A673 (cell line): ENCODE results near the gene MAP3K19. TPM values are rescaled to one million over a fixed set of nuclear protein-coding genes. Genes with fewer than 3 reads are reported as not detected.

Experiments used
- BruUV-seq: library from RNA; stranded (reverse); fragments of 400-500 nt; replicated peaks from 2 replicates; lab custom pipeline; 2021; lab: Mats Ljungman, UMichigan
- CTCF ChIA-PET: fragments of 300-600 bp; sonication (Branson Sonifier 250); formaldehyde crosslinking; loops from one replicate; lab custom pipeline; 2022; ENCODE audit warnings: antibody characterized with exemption; lab: Charles Lee
- POLR2A ChIA-PET: fragments of 300-600 bp; sonication (Branson Sonifier 250); formaldehyde crosslinking; loops from one replicate; lab custom pipeline; 2022; ENCODE audit warnings: antibody characterized with exemption; ENCODE audit not compliant: low non-redundant PET; lab: Charles Lee
- DNase-seq: peaks from one replicate; pipeline ENCODE4 v3.0.0-alpha.2; 2015; ENCODE audit warnings: low spot score
- H3K27ac ChIP-seq: fragments of 200-600 bp; sonication (generic); 2 replicates; pipeline ENCODE4 v1.5.1; 2016; ENCODE audit warnings: mixed run types, low read depth, mild to moderate bottlenecking, mixed read lengths, antibody characterized with exemption, low read length; ENCODE audit not compliant: poor library complexity, severe bottlenecking
- H3K27me3 ChIP-seq: fragments of 200-600 bp; sonication (generic); replicated peaks from 2 replicates; pipeline ENCODE4 v1.6.1; 2017; ENCODE audit warnings: mixed run types, low read depth, mild to moderate bottlenecking, mixed read lengths, antibody characterized with exemption, low read length; ENCODE audit not compliant: insufficient read depth, poor library complexity
- H3K36me3 ChIP-seq: fragments of 200-600 bp; sonication (generic); 2 replicates; pipeline ENCODE4 v1.6.1; 2016; ENCODE audit warnings: mixed run types, mild to moderate bottlenecking, mixed read lengths, antibody characterized with exemption, low read length; ENCODE audit not compliant: insufficient read depth, poor library complexity, severe bottlenecking
- H3K4me1 ChIP-seq: fragments of 200-600 bp; sonication (generic); 2 replicates; pipeline ENCODE4 v1.6.1; 2017; ENCODE audit warnings: mixed run types, mild to moderate bottlenecking, mixed read lengths, antibody characterized with exemption, low read length; ENCODE audit not compliant: insufficient read depth, poor library complexity, severe bottlenecking
- H3K4me3 ChIP-seq: fragments of 200-600 bp; sonication (generic); 2 replicates; pipeline ENCODE4 v1.5.1; 2016; ENCODE audit warnings: low read depth, mixed run types, mild to moderate bottlenecking, mixed read lengths, low read length; ENCODE audit not compliant: poor library complexity, severe bottlenecking
- H3K9me3 ChIP-seq: fragments of 200-600 bp; sonication (generic); 2 replicates; pipeline ENCODE4 v1.6.1; 2016; ENCODE audit warnings: mixed run types, low read depth, mild to moderate bottlenecking, mixed read lengths, antibody characterized with exemption, low read length; ENCODE audit not compliant: poor library complexity, severe bottlenecking
- EZH2 ChIP-seq: fragments of 200-600 bp; sonication (generic); IDR thresholded peaks from 2 replicates; pipeline ENCODE4 v1.6.1; 2017; ENCODE audit warnings: borderline replicate concordance, low read depth, mild to moderate bottlenecking, mixed read lengths, antibody characterized with exemption, low read length; ENCODE audit not compliant: poor library complexity, severe bottlenecking
- intact Hi-C: fragments of 100-400 bp; cut with micrococcal nuclease; formaldehyde crosslinking; loops from one replicate; pipeline ENCODE4 v1.10.0; 2022; ENCODE audit not compliant: unreplicated experiment
- total RNA-seq: library from RNA; stranded (reverse); gene quantifications from 2 replicates; pipeline ENCODE4 v1.2.3, GENCODE V29; 2021
- TF ChIP-seq, protein P1 (sequence below): fragments of 300-800, 200-600 bp; sonication (generic); conservative IDR thresholded peaks from 2 replicates; pipeline ENCODE4 v1.5.1; 2017; ENCODE audit warnings: low read depth, mild to moderate bottlenecking, antibody characterized with exemption, low read length, moderate library complexity, mixed read lengths

The MAP3K19 gene
- total RNA-seq, 1 experiment from 2014 or later: not detected

DNA sequence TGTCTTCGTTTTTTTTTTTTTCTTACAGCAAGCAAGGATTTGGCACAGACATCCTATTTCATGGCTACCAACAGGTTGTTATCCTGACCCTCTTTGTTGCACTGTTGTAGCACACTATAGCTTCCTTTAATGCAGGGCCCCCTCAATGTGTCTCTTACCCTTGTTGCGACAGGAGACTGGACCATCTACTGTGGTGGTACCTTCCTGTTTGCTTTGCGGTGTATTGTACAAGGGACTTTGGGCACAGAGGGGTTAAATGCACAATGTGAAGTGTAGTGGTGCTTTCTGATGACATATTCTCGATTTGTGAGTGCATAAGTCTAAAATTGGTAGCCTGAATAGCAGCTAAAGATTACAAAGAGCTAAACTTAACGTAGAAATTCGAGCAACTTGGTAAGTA is 101.2 kb downstream of the MAP3K19 start:
- TF ChIP-seq, protein P1, sequence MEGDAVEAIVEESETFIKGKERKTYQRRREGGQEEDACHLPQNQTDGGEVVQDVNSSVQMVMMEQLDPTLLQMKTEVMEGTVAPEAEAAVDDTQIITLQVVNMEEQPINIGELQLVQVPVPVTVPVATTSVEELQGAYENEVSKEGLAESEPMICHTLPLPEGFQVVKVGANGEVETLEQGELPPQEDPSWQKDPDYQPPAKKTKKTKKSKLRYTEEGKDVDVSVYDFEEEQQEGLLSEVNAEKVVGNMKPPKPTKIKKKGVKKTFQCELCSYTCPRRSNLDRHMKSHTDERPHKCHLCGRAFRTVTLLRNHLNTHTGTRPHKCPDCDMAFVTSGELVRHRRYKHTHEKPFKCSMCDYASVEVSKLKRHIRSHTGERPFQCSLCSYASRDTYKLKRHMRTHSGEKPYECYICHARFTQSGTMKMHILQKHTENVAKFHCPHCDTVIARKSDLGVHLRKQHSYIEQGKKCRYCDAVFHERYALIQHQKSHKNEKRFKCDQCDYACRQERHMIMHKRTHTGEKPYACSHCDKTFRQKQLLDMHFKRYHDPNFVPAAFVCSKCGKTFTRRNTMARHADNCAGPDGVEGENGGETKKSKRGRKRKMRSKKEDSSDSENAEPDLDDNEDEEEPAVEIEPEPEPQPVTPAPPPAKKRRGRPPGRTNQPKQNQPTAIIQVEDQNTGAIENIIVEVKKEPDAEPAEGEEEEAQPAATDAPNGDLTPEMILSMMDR: no peak
- TF ChIP-seq EZH2: no peak
- CTCF ChIA-PET: no interaction called here
- H3K9me3 ChIP-seq: no peaks in the 10 kb centered on the region
- H3K4me3 ChIP-seq: no peak overlapping the region
- POLR2A ChIA-PET: no interaction called here
- no peak overlapping the region for H3K27ac ChIP-seq
- BruUV-seq: no TSS peak
- H3K36me3 ChIP-seq: peaks cover 48% of the 10 kb centered on the region
- no peaks in the 10 kb centered on the region for H3K27me3 ChIP-seq
- intact Hi-C loops: no loop called here
- DNase-seq: no peak
- H3K4me1 ChIP-seq: peaks cover 6% of the 10 kb centered on the region

DNA sequence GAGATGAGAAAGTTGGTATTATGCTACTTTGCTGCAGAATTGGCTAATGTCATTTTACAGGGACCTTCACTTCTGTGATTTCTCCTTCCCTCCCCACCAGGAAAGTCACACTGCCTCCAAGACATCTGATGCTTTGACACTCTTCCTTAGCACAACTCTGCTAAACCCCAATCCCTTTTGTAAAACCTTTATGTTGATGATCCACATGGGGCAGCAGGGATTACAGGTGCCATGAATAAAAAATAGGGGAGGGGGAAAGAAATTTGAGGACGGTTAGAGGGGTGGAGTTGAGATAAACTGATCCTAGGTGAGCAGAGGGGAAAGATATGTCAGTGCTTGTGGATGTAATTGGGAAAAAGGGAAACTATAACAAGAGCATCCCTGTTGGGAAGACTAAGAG is 102.3 kb downstream of the MAP3K19 start:
- Histone ChIP-seq H3K9me3 (no peaks in the 10 kb centered on the region), H3K36me3 (peaks cover 55% of the 10 kb centered on the region), H3K27me3 (no peaks in the 10 kb centered on the region), H3K27ac (no peak overlapping the region), H3K4me3 (no peak overlapping the region), H3K4me1 (peaks cover 6% of the 10 kb centered on the region)
- CTCF ChIA-PET: no interaction called here
- intact Hi-C loops: no loop called here
- DNase-seq: no peak
- no TSS peak for BruUV-seq
- TF ChIP-seq, protein P1: no peak
- TF ChIP-seq EZH2: no peak
- POLR2A ChIA-PET: no interaction called here

DNA sequence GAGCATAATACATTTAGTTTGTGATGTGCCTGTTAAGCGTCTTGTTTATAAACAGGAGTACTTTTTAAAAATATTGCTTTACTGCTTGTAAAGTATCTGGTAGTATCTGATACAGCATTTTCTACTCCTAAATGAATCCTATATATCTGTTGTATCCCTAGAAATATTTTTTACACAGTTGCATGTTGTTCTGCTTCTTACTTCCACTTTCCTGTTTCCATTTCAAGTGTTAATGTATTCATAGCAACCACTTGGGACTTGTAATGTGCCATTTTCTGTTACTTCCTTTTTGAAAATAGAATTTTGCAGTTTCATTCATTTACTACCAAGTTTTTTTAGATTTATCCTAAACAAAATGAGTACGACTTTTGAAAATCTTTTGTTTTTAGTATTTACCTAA is 103.7 kb downstream of the MAP3K19 start:
- H3K9me3 ChIP-seq: no peaks in the 10 kb centered on the region
- H3K36me3 ChIP-seq: peaks cover 59% of the 10 kb centered on the region
- ChIA-PET CTCF (no interaction called here), POLR2A (no interaction called here)
- no peak overlapping the region for H3K4me3 ChIP-seq
- DNase-seq: no peak
- H3K27ac ChIP-seq: no peak overlapping the region
- H3K4me1 ChIP-seq: peaks cover 6% of the 10 kb centered on the region
- no peak for TF ChIP-seq EZH2
- TF ChIP-seq, protein P1: no peak
- no TSS peak for BruUV-seq
- intact Hi-C loops: no loop called here
- no peaks in the 10 kb centered on the region for H3K27me3 ChIP-seq
